ENCODE results near the gene PDZRN3.

PDZRN3 gene

DNA sequence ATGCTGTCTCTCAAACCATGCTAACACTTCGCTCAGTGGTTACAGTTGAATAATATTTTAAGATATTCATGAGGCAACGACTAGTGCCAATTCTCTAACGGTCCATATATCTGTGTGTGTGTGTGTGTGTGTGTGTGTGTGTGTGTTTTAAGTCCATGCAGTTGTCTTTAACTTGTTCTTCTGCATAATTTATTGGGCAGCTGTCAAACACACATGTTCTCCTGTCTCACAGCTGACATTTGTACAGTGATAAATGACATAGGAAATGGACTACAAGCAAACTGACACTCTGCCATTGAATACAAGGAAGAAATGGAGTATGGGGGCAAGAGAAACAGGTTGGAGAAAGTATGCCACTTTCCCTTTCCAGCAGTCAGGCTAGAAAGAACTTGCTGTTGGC, 172.0 kb downstream of the PDZRN3 start:
- no peak for DNase-seq (ENCODE audit: low spot score)

DNA sequence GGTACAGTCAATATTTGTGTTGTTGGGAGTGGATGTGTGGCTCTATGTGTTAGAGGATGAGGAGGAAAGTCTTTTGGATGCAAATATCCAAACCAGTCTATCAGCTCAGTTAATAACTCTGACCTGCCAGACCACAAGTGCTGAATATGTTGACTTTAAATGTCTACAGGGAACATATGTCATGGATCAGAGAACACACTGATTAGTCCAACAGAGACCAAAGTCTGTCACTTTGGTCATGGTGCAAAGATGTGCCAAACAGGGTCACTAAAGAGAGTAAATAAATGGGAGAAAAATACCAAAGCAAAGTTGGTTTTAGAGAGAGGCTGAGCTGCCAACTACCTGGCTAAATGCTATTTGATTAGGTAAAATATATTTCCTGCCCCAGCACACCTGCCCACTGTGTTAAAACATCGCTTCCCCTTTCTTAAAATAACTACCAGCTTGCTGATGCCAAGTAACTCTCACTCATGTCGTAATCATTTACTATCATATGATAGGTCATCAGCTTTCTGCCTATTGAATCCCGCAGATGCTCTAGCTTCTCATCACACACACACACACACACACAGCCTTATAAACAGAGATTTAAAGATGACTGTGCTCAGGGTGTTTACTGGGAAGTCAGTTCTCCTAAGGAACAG, 173.3 kb downstream of the PDZRN3 start:
- no peak for DNase-seq (ENCODE audit: low spot score)

DNA sequence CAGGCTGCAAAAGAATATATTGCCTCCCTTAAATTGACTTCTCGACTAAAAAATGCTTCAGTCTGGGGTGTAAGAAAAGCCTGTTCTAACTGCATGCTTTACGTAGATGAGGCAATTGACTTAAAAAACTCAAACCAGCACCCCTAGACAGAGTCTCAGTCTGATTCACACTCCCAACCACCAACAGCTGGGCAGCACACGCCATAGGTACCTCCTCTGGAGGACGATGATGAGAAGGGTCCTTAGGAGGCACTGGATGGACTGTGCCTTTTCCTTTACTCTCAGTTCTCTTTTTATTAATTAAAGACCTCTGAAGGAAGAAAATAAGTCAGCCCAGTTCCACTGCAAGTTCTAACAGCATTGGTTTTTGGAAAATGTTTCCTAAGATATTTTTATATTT, 175.0 kb downstream of the PDZRN3 start:
- DNase-seq (ENCODE audit: low spot score) = no peak

DNA sequence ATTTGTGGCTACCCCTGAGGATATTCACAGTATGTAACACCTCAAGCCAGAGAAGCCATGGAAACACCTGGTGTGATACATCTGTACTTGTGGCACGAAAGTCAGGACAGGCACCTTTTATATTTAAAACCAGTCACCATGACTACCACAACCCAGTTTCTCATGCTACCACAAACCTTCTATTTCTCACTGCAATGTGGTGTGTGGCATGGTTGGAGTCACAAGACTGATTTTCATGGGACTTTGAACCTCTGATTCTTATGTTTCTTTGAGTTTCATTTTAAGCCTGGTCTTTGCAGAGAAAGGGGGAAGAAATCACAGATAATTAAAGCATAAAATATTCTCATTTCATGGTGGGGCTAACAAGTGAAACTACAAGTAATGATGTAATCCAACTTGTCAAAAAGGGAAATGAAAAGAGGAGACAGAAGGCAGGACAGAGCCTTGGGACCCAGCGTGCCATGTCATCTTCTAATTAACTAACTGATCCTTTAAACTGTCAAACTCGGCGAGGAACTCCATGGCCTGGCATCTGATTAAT, 175.9 kb downstream of the PDZRN3 start:
- DNase-seq (ENCODE audit: low spot score) = no peak

DNA sequence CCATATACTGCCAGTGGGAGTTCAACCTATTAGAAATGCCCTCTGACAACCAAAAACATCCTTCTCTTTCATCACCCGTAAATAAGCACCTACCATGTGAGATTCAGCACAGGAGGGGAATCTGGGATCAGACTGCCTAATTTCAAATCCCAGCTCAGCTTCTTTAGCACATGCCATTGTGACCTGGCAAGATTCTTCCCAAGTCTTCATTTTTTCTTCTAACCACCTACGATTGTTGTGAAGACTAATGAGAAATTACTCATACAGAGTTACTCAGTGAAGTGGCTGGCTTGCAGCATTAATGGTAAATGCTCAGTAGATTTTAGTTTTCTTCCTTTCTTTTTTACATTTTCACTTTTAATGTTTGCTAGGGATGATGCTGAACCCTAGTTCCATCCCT, 176.7 kb downstream of the PDZRN3 start:
- DNase-seq (ENCODE audit: low spot score) = no peak

DNA sequence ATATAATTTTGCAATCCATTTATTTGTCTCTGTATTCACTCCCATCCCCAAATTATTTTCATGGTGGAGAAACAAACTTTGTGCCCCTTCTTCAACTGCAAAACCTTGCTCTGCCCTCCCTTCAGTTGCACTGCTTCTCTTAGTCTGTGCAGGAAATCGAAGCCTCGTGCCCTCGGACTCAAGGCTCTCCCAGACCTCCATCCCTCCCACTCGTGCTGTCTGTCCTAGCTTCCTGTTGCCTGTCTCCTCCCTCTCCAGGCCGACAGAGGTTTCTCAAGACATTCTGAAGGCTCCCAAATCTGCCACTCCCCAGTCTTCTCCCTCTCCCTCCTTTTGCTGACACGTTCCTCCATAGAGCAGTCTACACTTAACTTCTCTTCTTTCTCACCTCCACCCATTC, 177.6 kb downstream of the PDZRN3 start:
- DNase-seq (ENCODE audit: low spot score) = no peak

DNA sequence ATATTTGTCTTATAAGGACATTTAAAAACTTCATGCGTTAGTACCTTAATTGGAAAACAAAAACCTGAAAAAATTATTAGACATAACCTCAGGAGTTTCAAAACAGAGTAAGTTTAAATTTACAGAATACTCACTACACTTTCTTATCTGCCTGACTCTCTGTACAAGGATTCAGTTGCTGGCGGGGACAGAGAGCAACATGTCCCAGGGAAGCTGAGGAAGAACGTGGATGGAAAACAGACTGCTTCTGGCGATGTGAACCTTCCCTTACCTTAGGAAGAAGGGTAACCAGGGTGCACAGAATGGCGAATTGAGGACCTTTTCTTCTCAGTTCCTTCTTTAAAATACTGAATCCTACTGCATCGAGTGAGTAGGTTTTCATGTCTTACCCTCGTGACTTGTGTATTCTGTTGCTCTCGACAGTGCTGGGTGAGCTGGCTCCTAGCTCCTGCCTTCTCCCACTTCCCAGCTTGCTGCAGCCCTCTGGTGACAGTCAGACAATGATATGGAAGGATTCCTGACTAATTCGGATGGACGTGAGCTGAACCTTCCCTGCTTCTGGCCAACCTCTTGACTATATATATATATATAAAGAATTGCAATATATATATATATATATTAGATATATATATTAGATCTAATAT, 178.2 kb downstream of the PDZRN3 start:
- no peak for DNase-seq (ENCODE audit: low spot score)

DNA sequence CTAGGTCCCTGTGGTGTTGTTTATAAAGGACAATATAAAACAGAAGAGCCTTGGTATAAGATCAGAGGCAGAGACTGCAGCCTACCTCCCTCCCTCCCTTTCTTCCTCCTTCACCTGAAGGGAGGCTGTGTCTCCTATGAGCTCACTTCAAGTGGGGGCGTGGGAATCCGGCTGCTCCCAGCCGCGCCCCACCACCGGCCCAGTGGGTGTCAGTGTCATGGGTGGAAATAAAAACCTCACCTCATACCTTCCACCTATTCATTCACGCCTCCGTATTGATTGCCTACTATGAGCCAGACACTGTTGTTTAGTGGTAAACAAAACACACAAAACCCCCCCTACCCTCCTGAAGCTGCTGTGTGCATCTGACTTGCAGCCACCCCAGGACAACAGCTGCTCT, 181.9 kb downstream of the PDZRN3 start:
- DNase-seq (ENCODE audit: low spot score) = no peak

DNA sequence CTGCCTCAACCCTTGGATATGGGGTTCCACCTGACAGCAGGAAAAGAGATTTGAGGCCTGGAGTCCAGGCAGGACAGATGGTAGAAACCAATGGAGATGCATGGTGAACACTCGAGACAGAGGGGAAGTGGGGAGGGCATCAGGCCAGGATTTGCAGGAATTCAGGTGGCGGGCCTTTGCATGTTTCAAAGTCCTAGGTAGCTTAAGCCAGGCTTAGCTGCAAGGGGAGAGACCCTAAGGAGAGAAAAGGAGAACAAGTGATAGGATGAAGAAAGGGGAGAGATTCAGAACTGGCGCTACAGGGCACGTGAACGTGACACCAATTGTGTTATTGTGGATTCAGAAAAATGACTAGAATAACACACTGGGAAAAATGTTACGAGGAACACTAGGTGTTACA, 182.6 kb downstream of the PDZRN3 start:
- DNase-seq (ENCODE audit: low spot score) = no peak

DNA sequence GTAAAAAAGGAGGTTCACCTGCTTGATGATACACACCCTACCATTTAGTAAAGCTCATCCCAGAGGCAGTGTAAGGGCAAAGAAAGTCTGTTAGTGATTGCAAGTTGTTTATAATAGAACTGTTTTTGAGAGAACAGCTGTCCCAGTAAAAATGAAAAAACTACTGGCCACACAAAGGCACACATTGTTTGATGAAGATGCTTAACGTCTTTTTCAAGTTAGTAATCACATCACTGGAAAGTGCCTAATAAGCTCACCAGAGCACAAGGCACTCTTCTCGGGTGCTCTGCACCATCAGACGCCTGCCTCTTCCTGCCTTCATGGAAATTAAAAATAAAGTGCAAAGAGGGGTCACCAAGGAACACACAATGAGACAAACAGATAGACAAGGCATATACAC, 186.9 kb downstream of the PDZRN3 start:
- no peak for DNase-seq (ENCODE audit: low spot score)

DNA sequence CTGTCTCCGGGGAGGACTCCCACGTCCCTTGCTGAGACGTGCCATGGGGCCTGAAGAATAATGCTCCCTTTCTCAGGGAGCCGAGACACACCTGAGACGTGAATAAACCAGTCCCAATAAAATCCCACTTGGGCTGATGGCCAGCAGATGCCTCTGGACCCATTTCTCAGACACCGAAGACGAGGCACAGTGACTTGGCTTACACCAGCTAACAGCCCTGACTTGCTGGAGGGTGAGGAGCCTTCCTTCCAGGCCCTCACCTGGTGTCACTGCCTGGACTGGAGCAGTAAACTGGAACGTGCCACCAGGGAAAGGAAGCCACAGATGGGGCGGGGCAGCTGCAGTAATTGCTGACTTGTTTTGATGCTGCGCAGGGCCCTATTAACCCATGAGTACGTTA, 189.7 kb downstream of the PDZRN3 start:
- no peak for DNase-seq (ENCODE audit: low spot score)

DNA sequence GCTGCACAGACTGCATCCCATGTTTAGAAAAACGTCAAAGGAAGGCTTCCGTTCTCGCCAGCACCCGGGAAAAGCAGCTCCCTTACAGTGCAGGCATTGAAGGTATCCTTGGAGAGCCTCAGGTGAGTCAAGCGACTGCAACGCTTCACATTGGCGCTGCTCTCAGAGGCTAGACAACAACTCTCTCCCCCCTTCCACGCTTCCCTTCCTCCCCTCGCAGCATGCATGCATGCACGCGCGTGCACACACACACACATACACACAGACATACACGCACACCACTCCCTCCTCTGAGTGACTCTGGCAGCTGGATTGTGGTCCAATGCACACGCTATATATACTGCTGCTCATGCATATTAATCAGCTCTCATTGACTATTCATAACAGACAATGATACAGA, 191.1 kb downstream of the PDZRN3 start:
- DNase-seq (ENCODE audit: low spot score) = no peak

DNA sequence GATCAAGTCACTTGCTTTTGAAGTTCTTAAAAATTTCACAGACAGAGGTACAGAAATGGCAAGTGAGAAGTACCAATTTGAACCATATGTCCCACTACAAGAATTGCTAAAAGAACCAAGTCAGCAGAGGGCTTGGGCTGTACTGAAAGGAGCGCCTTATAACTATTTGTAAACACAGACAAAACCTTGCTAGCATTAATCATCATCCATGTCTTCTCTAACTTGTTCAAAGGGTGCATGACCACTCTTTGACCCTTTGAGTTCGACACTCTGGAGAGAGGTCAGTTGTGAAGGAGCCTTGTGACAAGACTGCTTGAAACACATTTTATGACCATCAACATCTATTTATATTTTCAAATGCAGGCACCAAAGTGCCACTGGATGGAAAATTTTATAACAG, 191.7 kb downstream of the PDZRN3 start:
- no peak for DNase-seq (ENCODE audit: low spot score)

DNA sequence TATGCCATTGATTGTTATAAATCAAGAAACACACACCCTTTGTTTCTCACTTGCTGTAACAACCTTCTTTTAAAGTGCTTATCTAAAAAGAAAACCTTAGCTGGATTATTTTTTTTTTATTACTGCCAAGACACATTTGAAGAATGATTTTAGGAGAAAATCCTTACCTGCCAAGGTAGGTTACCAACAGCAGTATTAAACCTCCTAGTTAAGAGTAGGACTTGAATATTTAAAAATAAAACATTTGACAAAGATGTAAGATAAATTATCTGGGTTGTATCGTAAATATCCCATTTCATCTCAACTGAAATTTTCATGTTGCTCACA, 192.1 kb downstream of the PDZRN3 start:
- no peak for DNase-seq (ENCODE audit: low spot score)

DNA sequence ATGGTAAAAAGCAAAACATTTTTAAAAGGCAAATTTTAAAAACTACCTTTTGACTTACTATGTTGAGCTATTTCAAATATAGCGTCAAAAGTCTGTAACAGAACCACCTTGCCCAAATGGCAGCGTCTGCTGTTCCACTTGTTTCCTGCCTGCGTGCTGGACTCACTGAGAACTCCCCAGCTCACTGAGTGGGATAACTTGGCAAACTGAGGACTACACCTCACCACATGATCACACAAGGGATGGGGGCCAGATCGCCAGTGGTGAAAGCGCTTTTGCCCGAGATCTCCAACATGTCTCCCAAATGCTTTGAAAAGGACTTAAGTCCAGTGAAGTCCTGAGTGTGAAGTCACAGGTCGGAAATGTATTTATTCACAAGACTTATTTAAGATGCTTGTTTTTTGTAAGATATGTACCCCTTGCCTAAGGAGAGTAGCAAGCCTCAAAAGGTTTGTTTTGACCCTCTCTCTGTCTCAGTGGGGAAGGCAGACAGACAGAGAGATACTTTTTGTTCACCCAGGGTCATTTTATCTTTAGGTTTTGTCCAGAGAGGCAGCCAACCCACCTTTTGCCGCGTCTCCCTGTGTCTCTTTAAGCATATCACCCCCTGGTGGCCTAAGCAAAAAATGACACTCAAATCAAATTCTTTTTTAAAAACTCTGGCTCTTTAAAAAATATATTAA, 192.6 kb downstream of the PDZRN3 start:
- no peak for DNase-seq (ENCODE audit: low spot score)

DNA sequence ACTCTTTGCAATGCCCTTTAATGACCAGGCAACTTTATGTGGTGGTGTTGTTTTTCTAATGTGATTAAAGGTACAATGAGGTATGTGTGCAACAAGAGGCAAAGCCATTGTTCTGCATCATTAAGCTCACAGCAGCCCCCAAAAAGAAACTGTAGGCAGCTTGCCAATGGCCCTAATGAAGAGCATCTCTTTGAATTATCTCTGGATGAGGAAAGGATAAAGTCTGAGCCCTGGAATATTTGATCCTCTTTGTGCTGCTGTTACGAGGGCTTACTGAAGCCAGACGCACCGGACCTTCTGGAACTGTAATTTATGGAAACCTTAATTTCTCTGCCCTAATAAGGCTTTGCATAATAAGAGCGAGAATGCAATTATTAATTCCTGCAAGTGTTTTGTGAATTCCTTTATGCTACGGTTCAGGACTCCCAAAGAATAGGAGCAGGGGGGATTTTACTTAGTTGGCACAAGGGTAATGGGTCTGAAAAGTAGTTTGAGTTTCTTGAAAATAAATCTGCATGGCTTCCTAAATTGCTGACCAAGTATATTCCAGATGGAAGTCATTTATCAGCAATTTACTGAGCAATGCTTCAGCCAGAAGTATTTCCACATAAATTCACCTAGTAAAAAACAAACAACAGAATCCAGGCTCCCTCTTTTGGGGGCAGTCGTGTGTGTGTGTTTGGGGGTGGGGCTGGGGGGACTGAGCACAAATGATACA, 193.4 kb downstream of the PDZRN3 start:
- no peak for DNase-seq (ENCODE audit: low spot score)

DNA sequence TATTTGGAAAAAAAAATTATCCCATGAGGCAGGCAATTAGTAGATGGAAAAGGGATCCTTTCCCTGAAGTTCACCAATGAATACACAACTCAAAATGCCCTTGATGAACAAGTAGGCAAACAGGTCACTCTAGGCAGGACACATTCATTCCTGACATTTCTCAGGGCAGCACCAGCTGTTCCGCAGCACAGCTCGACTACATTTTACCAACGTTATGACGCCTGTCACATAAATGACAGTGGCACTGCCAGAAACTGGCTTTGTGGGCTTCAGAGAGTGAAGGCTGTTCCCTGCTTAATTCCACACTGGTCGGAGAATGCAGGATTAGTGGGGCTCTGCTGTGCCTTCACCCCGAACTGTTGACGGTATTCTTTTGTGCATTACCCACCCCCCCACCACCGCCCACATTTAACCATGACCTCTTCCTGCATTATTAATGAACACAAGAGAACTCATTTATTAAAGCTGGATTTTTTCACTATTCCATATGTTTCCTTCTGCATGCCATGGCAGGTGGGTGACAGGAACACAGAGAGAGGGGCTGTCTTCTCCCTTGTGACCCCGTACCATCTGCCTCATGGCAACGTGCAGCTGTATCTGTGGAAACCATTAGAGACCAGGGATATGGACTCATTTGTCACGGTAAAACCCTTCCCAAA, 197.6 kb downstream of the PDZRN3 start:
- DNase-seq (ENCODE audit: low spot score) = no peak

DNA sequence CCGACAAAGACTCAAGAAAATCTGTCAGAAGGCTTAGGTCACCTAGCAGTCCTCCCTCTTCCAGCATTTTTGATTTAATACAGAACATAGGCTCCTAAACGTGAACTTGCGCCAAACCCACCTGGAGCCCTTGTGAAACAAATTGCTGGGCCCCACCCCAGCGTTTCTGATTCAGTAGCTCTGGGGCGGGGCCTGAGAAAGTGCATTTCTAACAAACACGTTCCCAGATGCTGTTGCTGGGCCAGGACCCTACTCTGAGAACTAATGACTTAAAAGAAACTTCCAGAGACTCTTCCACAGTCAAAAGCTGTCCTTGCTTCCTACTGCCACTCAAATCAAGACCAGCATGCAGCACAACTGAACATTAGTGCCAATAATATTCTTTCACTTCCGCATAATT, 198.1 kb downstream of the PDZRN3 start:
- DNase-seq (ENCODE audit: low spot score) = no peak

DNA sequence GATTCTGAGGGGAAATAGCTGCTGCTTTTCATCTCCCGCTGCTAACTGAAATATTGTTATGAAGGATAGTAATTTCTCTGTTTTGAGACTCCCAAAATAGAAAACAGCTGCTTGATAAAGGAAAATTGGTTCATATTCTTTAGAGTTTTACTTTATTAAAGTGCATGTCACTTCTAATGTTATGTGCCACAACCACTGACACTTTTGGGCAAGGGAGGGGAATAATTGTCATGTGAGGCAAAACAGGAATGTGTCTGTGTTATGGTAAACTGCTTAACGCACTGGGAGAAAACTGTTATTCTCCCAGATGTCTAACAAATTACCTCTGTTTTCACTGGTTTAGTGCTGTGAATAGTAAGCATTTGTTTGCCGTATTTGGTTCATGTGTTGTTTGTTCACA, 201.6 kb downstream of the PDZRN3 start:
- DNase-seq (ENCODE audit: low spot score) = no peak

DNA sequence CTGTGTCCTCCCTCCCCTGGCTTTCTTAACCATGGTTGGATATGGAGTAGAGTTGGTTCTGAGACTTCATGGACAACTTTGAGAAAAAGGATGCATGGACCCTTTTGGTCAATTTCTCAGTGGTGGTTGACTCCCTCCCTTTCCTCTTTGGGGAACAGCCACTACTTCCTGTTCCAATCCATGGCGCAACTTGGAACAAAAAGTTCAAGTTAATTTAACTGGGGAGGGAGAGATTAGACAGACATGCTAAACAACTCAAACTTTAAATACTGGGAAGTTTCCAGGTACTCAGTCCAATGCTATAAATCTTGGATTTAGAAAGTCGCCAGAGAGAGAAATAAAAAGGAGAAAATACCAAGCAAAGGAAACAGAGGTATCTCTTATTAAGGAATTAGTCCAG, 202.2 kb downstream of the PDZRN3 start:
- DNase-seq (ENCODE audit: low spot score) = no peak

DNA sequence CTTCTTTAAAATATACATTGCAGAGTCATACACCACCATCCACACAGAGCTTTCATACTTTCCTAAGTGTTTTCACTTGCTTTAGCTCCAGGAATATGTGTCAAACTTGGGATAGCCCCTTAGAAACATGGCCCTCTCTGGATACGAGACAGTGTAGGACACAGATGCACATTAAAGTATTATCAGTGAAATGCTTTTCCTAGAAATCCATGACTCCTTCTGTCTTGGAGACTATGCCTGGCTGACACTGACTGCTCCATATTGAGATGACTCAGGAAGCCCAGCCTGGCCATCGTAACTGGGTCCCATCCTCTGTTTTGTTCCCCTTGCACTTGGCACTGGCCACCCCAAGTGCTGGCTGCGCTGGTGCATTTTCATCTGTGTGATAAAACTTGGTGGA, 204.8 kb downstream of the PDZRN3 start:
- DNase-seq (ENCODE audit: low spot score) = no peak

DNA sequence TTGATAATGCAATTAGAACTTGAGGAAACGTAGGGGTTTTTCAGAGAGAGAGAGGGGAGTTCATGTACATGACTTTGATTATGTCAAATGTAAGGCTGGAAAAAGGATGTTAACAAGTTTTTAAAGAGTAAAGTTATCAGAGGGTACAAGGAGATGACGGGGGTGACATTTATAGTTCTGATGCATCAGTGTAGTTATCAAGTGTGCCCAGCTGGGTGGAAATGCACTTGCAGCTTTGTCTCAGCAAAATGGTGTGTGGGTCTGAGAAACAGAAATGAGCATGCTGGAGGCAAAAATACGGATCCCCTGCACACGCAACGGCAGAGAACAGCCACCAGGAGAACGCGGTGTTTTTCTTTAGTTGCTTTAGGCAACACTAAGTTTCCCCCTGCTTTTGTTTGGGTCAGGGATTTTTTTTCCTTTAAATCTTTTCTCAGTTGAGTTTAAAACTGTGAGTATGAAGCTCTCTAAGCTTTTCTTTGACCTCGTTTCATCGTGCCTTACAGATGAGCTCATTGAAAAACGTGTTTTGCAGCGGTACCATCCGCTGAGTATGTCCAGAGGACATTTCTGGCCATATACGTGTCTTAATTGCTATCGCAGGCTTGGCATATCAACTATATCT, 205.4 kb downstream of the PDZRN3 start:
- no peak for DNase-seq (ENCODE audit: low spot score)
